CD14-positive monocyte (primary cell): ENCODE measurements around the gene CPB2. TPM values are rescaled to one million over a fixed set of nuclear protein-coding genes. Genes with fewer than 3 reads are reported as not detected.

Experiments used
- DNase-seq, 3 donors: peaks; one replicate each; pipeline ENCODE4 v3.0.0-alpha.2; 2011 to 2022
- H2AFZ ChIP-seq: 2 replicates; pipeline ENCODE4 v1.6.0; 2012; ENCODE audit warnings: mild to moderate bottlenecking, low read depth, low read length, inconsistent platforms; ENCODE audit not compliant: insufficient read depth, poor library complexity, severe bottlenecking
- H3K27ac ChIP-seq, 2 donors: 1 replicate in 1 of 2; 2 replicates in 1 of 2; pipeline ENCODE4 v1.5.1; 2012 to 2013; ENCODE audit warnings: low read length in 2 of 2, control low read depth in 1 of 2, inconsistent platforms in 1 of 2, low read depth in 1 of 2, mild to moderate bottlenecking in 1 of 2
- H3K27me3 ChIP-seq, 2 donors: one replicate each; pipeline versions ENCODE4 v1.6.0 to v1.6.1; 2011 to 2013; ENCODE audit warnings: low read length in 2 of 2; ENCODE audit not compliant: control insufficient read depth in 2 of 2, insufficient read depth in 2 of 2
- H3K36me3 ChIP-seq, 2 donors: replicated peaks in 1 of 2; 1 replicate in 1 of 2; 2 replicates in 1 of 2; pipeline versions ENCODE4 v1.5.1 to v1.6.1; 2012 to 2013; ENCODE audit warnings: low read length in 2 of 2, control low read depth in 1 of 2, inconsistent platforms in 1 of 2, mild to moderate bottlenecking in 1 of 2; ENCODE audit not compliant: insufficient read depth in 2 of 2, control insufficient read depth in 1 of 2
- H3K4me1 ChIP-seq, 2 donors: 1 replicate in 1 of 2; 2 replicates in 1 of 2; pipeline versions ENCODE4 v1.5.1 to v1.6.1; 2012 to 2013; ENCODE audit warnings: low read length in 2 of 2, control low read depth in 1 of 2, inconsistent platforms in 1 of 2, mild to moderate bottlenecking in 1 of 2, moderate library complexity in 1 of 2; ENCODE audit not compliant: insufficient read depth in 2 of 2, control insufficient read depth in 1 of 2
- H3K4me2 ChIP-seq: replicated peaks from 2 replicates; pipeline ENCODE3; 2012; ENCODE audit warnings: low read length, moderate library complexity, mild to moderate bottlenecking; ENCODE audit not compliant: poor library complexity, severe bottlenecking; ENCODE audit errors: extremely low read depth
- H3K4me3 ChIP-seq, 3 experiments: fragments of 200-600 bp in 1 of 3; sonication (generic) in 1 of 3; replicated peaks in 1 of 3; 1 replicate in 2 of 3; 2 replicates in 1 of 3; pipeline ENCODE4 v1.5.1; 2011 to 2013; ENCODE audit warnings: low read length in 3 of 3, mild to moderate bottlenecking in 3 of 3, control low read depth in 2 of 3, low read depth in 2 of 3, inconsistent platforms in 1 of 3, moderate library complexity in 1 of 3
- H3K79me2 ChIP-seq: 2 replicates; pipeline ENCODE4 v1.6.0; 2012; ENCODE audit warnings: mild to moderate bottlenecking, control low read depth, inconsistent platforms, low read length, moderate library complexity; ENCODE audit not compliant: insufficient read depth
- H3K9ac ChIP-seq: 2 replicates; pipeline ENCODE4 v1.6.0; 2017; ENCODE audit warnings: low read length, mild to moderate bottlenecking; ENCODE audit not compliant: insufficient read depth, poor library complexity, severe bottlenecking
- H3K9me3 ChIP-seq, 2 donors: replicated peaks in 1 of 2; 1 replicate in 1 of 2; 2 replicates in 1 of 2; pipeline versions ENCODE4 v1.5.1 to v1.6.1; 2012 to 2013; ENCODE audit warnings: low read length in 2 of 2, control low read depth in 1 of 2; ENCODE audit not compliant: control insufficient read depth in 1 of 2, insufficient read depth in 1 of 2
- H4K20me1 ChIP-seq: 2 replicates; pipeline ENCODE4 v1.6.0; 2012; ENCODE audit warnings: mild to moderate bottlenecking, low read length, control low read depth, moderate library complexity; ENCODE audit not compliant: insufficient read depth
- H3K27ac Mint-ChIP-seq, 7 donors: one replicate each; pipeline ENCODE4 v1.8.0; 2020; ENCODE audit warnings: mild to moderate bottlenecking in 7 of 7, mixed read lengths in 7 of 7, moderate library complexity in 6 of 7, inconsistent platforms in 2 of 7
- H3K27me3 Mint-ChIP-seq, 3 donors: one replicate each; pipeline ENCODE4 v1.8.0; 2021 to 2022; ENCODE audit warnings: low read depth in 3 of 3, mild to moderate bottlenecking in 3 of 3, mixed read lengths in 3 of 3, moderate library complexity in 3 of 3, inconsistent platforms in 1 of 3
- H3K36me3 Mint-ChIP-seq, 2 donors: one replicate each; pipeline ENCODE4 v1.8.0; 2020; ENCODE audit warnings: mixed read lengths in 2 of 2, inconsistent platforms in 1 of 2, mild to moderate bottlenecking in 1 of 2
- H3K4me1 Mint-ChIP-seq: one replicate; pipeline ENCODE4 v1.8.0; 2020; ENCODE audit warnings: mild to moderate bottlenecking, mixed read lengths
- H3K4me3 Mint-ChIP-seq, 2 donors: one replicate each; pipeline ENCODE4 v1.8.0; 2020; ENCODE audit warnings: mild to moderate bottlenecking in 2 of 2, mixed read lengths in 2 of 2, moderate library complexity in 1 of 2
- H3K9me3 Mint-ChIP-seq, 7 donors: one replicate each; pipeline ENCODE4 v1.8.0; 2020 to 2022; ENCODE audit warnings: mixed read lengths in 7 of 7, mild to moderate bottlenecking in 6 of 7, moderate library complexity in 6 of 7, inconsistent platforms in 2 of 7
- WGBS: methylation state at CpG from one replicate; pipeline ENCODE4 v1.1.5; 2013; ENCODE audit warnings: missing lambda C conversion rate; ENCODE audit not compliant: insufficient coverage; 5-methylcytosine and 5-hydroxymethylcytosine counted together
- intact Hi-C, 2 donors: fragments of 100-400 bp; cut with micrococcal nuclease; formaldehyde crosslinking; loops; one replicate each; pipeline versions ENCODE4 v1.15.0 to v1.15.1; 2023
- polyA plus RNA-seq, 3 donors: library from polyadenylated mRNA; depleted of rRNA in 1 of 3; unstranded in 2 of 3; stranded (reverse) in 1 of 3; fragments of 300-500 nt in 2 of 3; fragments of >200 nt in 1 of 3; fragmentation: Illumina TruSeq in 2 of 3; gene quantifications; 1 replicate in 2 of 3; 2 replicates in 1 of 3; pipeline ENCODE4 v1.2.3, GENCODE V29; 2012 to 2021
- TF ChIP-seq, protein P1 (sequence below): fragments of 200-600 bp; IDR thresholded peaks from one replicate; pipeline ENCODE4 v1.8.0; 2022; ENCODE audit warnings: antibody characterized with exemption, mild to moderate bottlenecking

Gene CPB2
- polyA plus RNA-seq, 3 donors = 0.15 to 0.18 TPM; not detected in 1

DNA sequence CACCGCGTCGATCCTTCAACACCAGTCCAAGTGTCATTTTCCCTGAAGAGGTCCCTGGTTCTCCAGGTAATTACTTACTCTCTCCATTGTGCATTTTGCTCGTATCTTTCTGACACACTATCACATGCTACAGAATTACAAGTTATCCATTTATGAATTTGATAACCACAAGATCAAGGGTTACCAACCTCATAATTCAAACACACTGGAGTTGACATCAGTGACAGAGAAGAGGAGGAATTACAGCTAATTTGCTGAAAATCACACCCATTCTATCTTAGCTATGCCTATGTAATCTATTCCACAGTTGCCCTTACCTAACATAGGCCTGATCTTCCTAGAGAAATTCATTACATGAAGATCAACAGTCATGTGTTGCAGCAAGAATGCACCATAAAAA lies 66.5 kb downstream of the CPB2 start:
- H3K9me3 ChIP-seq = no peaks in the 10 kb centered on the region

DNA sequence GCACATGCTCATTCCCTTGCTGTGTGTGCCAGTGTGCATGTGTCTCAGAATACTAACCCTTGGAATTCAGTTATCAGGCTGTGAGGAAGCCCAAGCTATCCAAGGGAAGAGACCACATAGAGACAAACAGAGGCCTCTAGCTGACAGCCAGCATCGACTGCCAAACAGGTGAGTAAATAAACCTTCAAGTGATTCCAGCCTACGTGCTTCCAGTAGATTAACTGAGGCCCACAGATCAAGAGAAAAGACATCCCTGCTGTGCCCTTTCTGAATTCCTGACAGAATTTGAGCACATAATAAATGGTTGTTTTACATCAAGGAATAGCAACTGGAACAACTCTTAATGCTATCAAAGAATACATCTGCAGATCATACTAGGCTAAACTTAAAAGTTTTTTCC lies 69.8 kb downstream of the CPB2 start:
- Histone ChIP-seq H3K27me3 (no peaks in the 10 kb centered on the region), H3K9me3 (no peaks in the 10 kb centered on the region), H3K36me3 (peaks cover 51 to 91% of the 10 kb centered on the region in 2 donors), H3K4me3 (no peak overlapping the region), H3K9ac (no peak overlapping the region), H3K4me2 (no peak overlapping the region), H2AFZ (no peak overlapping the region), H4K20me1 (peaks cover 15% of the 10 kb centered on the region), H3K4me1 (no peaks in the 10 kb centered on the region), H3K27ac (no peak overlapping the region), H3K79me2 (peaks cover 19% of the 10 kb centered on the region)
- no peak overlapping the region for H3K4me3 Mint-ChIP-seq
- TF ChIP-seq, protein P1, sequence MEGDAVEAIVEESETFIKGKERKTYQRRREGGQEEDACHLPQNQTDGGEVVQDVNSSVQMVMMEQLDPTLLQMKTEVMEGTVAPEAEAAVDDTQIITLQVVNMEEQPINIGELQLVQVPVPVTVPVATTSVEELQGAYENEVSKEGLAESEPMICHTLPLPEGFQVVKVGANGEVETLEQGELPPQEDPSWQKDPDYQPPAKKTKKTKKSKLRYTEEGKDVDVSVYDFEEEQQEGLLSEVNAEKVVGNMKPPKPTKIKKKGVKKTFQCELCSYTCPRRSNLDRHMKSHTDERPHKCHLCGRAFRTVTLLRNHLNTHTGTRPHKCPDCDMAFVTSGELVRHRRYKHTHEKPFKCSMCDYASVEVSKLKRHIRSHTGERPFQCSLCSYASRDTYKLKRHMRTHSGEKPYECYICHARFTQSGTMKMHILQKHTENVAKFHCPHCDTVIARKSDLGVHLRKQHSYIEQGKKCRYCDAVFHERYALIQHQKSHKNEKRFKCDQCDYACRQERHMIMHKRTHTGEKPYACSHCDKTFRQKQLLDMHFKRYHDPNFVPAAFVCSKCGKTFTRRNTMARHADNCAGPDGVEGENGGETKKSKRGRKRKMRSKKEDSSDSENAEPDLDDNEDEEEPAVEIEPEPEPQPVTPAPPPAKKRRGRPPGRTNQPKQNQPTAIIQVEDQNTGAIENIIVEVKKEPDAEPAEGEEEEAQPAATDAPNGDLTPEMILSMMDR = no peak
- H3K36me3 Mint-ChIP-seq = peaks cover 67 to 77% of the 10 kb centered on the region in 2 donors
- intact Hi-C loops = no loop called here
- H3K4me1 Mint-ChIP-seq = no peaks in the 10 kb centered on the region
- peaks cover 2 to 16% (median 8%) of the 10 kb centered on the region in 7 donors for H3K9me3 Mint-ChIP-seq
- H3K27me3 Mint-ChIP-seq = peaks cover 0 to 1% (median 1%) of the 10 kb centered on the region in 3 donors
- H3K27ac Mint-ChIP-seq = no peak overlapping the region
- DNase-seq = no peak
- WGBS = 100% methylated on average over 2 of the region's 2 CpGs

More for the DNA sequence above, 66.5 kb downstream of the CPB2 start:
- TF ChIP-seq, protein P1 = no peak
- Histone ChIP-seq H2AFZ (no peak overlapping the region), H3K4me2 (no peak overlapping the region), H3K4me3 (no peak overlapping the region), H3K79me2 (peaks cover 2% of the 10 kb centered on the region), H3K36me3 (peaks cover 63 to 91% of the 10 kb centered on the region in 2 donors), H3K4me1 (no peaks in the 10 kb centered on the region), H3K9ac (no peak overlapping the region), H4K20me1 (peaks cover 15% of the 10 kb centered on the region), H3K27ac (no peak overlapping the region), H3K27me3 (no peaks in the 10 kb centered on the region)
- Mint-ChIP-seq H3K36me3 (peaks cover 67 to 75% of the 10 kb centered on the region in 2 donors), H3K27me3 (peaks cover 0 to 1% (median 1%) of the 10 kb centered on the region in 3 donors), H3K4me3 (no peak overlapping the region), H3K9me3 (peaks cover 0 to 5% (median 0%) of the 10 kb centered on the region in 7 donors), H3K4me1 (no peaks in the 10 kb centered on the region), H3K27ac (peak overlapping the region in 1 of 7 donors; percentile 14)
- intact Hi-C loops = no loop called here
- 97% methylated on average over 4 of the region's 4 CpGs for WGBS
- DNase-seq = no peak
